ENCODE data around the gene COL6A1.

The COL6A1 gene

GRCh38 chr21:46002841-46003574 lies 21.4 kb downstream of the COL6A1 start:
- H2AFZ ChIP-seq (ENCODE audit: low read length): no peak overlapping the region
- H3K9ac ChIP-seq (ENCODE audit: low read length): no peak overlapping the region
- H3K4me3 ChIP-seq (ENCODE audit: low read depth, low read length, poor library complexity, severe bottlenecking): no peak overlapping the region
- no peaks in the 10 kb centered on the region for H4K20me1 ChIP-seq (ENCODE audit: insufficient read depth, low read length)
- H3K36me3 ChIP-seq (ENCODE audit: insufficient read depth, low read length): no peaks in the 10 kb centered on the region
- no peaks in the 10 kb centered on the region for H3K27me3 ChIP-seq (ENCODE audit: insufficient read depth, low read length)
- TF ChIP-seq CTCF (IDR thresholded peaks at IDR 0.05; ENCODE audit: low read length) (no peak), EZH2 (IDR thresholded peaks at IDR 0.05; ENCODE audit: borderline replicate concordance, low read length) (no peak)
- no peaks in the 10 kb centered on the region for H3K79me2 ChIP-seq (ENCODE audit: insufficient read depth, low read length)
- no peak overlapping the region for H3K4me2 ChIP-seq (ENCODE audit: low read length)
- H3K9me2 ChIP-seq (ENCODE audit: low read depth, low read length): no peaks in the 10 kb centered on the region
- H3K27ac ChIP-seq (ENCODE audit: low read depth, low read length, poor library complexity, severe bottlenecking): no peak overlapping the region
- H3K9me3 ChIP-seq (ENCODE audit: low read length): no peaks in the 10 kb centered on the region
- no peaks in the 10 kb centered on the region for H3F3A ChIP-seq (ENCODE audit: insufficient read depth, low read length)
- no peaks in the 10 kb centered on the region for H3K4me1 ChIP-seq (ENCODE audit: insufficient read depth, low read length, severe bottlenecking)

- no peak overlapping the region for H2AFZ ChIP-seq (ENCODE audit: low read length)
- no peak overlapping the region for H3K4me3 ChIP-seq (ENCODE audit: low read depth, low read length, poor library complexity, severe bottlenecking)
- H3K36me3 ChIP-seq (ENCODE audit: insufficient read depth, low read length): no peaks in the 10 kb centered on the region
- TF ChIP-seq CTCF (IDR thresholded peaks at IDR 0.05; ENCODE audit: low read length) (no peak), EZH2 (IDR thresholded peaks at IDR 0.05; ENCODE audit: borderline replicate concordance, low read length) (no peak)
- H3K9me3 ChIP-seq (ENCODE audit: low read length): no peaks in the 10 kb centered on the region
- H3K27ac ChIP-seq (ENCODE audit: low read depth, low read length, poor library complexity, severe bottlenecking): no peak overlapping the region
- H4K20me1 ChIP-seq (ENCODE audit: insufficient read depth, low read length): no peaks in the 10 kb centered on the region
- H3K4me2 ChIP-seq (ENCODE audit: low read length): no peak overlapping the region
- no peaks in the 10 kb centered on the region for H3K9me2 ChIP-seq (ENCODE audit: low read depth, low read length)
- H3K27me3 ChIP-seq (ENCODE audit: insufficient read depth, low read length): no peaks in the 10 kb centered on the region
- no peaks in the 10 kb centered on the region for H3K79me2 ChIP-seq (ENCODE audit: insufficient read depth, low read length)
- no peaks in the 10 kb centered on the region for H3K4me1 ChIP-seq (ENCODE audit: insufficient read depth, low read length, severe bottlenecking)
- H3K9ac ChIP-seq (ENCODE audit: low read length): no peak overlapping the region
- no peaks in the 10 kb centered on the region for H3F3A ChIP-seq (ENCODE audit: insufficient read depth, low read length)
These were observed 22.0 kb downstream of the COL6A1 start for GRCh38 chr21:46003575-46004007.

DNA sequence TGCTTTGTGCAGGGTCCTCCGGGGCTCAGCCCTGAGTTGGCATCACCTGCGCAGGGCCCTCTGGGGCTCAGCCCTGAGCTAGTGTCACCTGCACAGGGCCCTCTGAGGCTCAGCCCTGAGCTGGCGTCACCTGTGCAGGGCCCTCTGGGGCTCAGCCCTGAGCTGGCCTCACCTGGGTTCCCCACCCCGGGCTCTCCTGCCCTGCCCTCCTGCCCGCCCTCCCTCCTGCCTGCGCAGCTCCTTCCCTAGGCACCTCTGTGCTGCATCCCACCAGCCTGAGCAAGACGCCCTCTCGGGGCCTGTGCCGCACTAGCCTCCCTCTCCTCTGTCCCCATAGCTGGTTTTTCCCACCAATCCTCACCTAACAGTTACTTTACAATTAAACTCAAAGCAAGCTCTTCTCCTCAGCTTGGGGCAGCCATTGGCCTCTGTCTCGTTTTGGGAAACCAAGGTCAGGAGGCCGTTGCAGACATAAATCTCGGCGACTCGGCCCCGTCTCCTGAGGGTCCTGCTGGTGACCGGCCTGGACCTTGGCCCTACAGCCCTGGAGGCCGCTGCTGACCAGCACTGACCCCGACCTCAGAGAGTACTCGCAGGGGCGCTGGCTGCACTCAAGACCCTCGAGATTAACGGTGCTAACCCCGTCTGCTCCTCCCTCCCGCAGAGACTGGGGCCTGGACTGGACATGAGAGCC lies 22.7 kb downstream of the COL6A1 start:
- no peaks in the 10 kb centered on the region for H3K4me1 ChIP-seq (ENCODE audit: insufficient read depth, low read length, severe bottlenecking)
- H3K79me2 ChIP-seq (ENCODE audit: insufficient read depth, low read length): no peaks in the 10 kb centered on the region
- TF ChIP-seq EZH2 (IDR thresholded peaks at IDR 0.05; ENCODE audit: borderline replicate concordance, low read length): no peak
- no peaks in the 10 kb centered on the region for H3K27me3 ChIP-seq (ENCODE audit: insufficient read depth, low read length)
- H3K27ac ChIP-seq (ENCODE audit: low read depth, low read length, poor library complexity, severe bottlenecking): no peak overlapping the region
- H4K20me1 ChIP-seq (ENCODE audit: insufficient read depth, low read length): no peaks in the 10 kb centered on the region
- H3K9ac ChIP-seq (ENCODE audit: low read length): no peak overlapping the region
- no peak overlapping the region for H3K4me2 ChIP-seq (ENCODE audit: low read length)
- no peak overlapping the region for H3K4me3 ChIP-seq (ENCODE audit: low read depth, low read length, poor library complexity, severe bottlenecking)
- H3F3A ChIP-seq (ENCODE audit: insufficient read depth, low read length): no peaks in the 10 kb centered on the region
- H3K9me2 ChIP-seq (ENCODE audit: low read depth, low read length): no peaks in the 10 kb centered on the region
- H2AFZ ChIP-seq (ENCODE audit: low read length): no peak overlapping the region
- H3K9me3 ChIP-seq (ENCODE audit: low read length): no peaks in the 10 kb centered on the region
- H3K36me3 ChIP-seq (ENCODE audit: insufficient read depth, low read length): no peaks in the 10 kb centered on the region
